B cell (primary cell): ENCODE data around the gene POLR1D. TPM values are rescaled to one million over a fixed set of nuclear protein-coding genes. Genes with fewer than 3 reads are reported as not detected.

Experiments
- ATAC-seq: fragments of 200-7000 bp; cut with Tn5 transposase; one replicate; pipeline ENCODE4 v1.10.0; 2021; ENCODE audit warnings: low read depth, mild to moderate bottlenecking, moderate number of reproducible peaks, moderate library complexity
- CTCF ChIA-PET: fragments of 350-600 bp; sonication (Branson Sonifier 250); formaldehyde crosslinking; loops from one replicate; lab custom pipeline; 2021; ENCODE audit warnings: antibody characterized with exemption, inconsistent platforms; lab: Charles Lee
- POLR2A ChIA-PET: fragments of 350-600 bp; sonication (Branson Sonifier 250); formaldehyde crosslinking; loops from one replicate; lab custom pipeline; 2021; ENCODE audit warnings: antibody characterized with exemption; lab: Charles Lee
- DNase-seq: peaks from one replicate; pipeline ENCODE4 v3.0.0; 2013
- H2AFZ ChIP-seq: 2 replicates; pipeline ENCODE4 v1.6.1; 2012; ENCODE audit warnings: mild to moderate bottlenecking, low read depth, low read length; ENCODE audit not compliant: insufficient read depth, poor library complexity, severe bottlenecking
- H3K27ac ChIP-seq, 2 donors: 1 replicate in 1 of 2; 2 replicates in 1 of 2; pipeline ENCODE4 v1.5.1; 2012 to 2013; ENCODE audit warnings: low read length in 2 of 2, mild to moderate bottlenecking in 2 of 2, moderate library complexity in 1 of 2
- H3K27me3 ChIP-seq, 4 experiments: fragments of 200-600 bp in 1 of 4; sonication (generic) in 1 of 4; replicated peaks in 1 of 4; 1 replicate in 2 of 4; 2 replicates in 2 of 4; pipeline versions ENCODE4 v1.6.1 to v1.7.0; 2013 to 2016; ENCODE audit warnings: low read length in 3 of 4, mild to moderate bottlenecking in 2 of 4, mixed read lengths in 1 of 4, moderate library complexity in 1 of 4; ENCODE audit not compliant: insufficient read depth in 4 of 4, control insufficient read depth in 3 of 4; ENCODE audit errors: control extremely low read depth in 1 of 4
- H3K36me3 ChIP-seq, 2 experiments: replicated peaks in 1 of 2; 1 replicate in 1 of 2; 2 replicates in 1 of 2; pipeline versions ENCODE4 v1.6.1 to v1.7.1; 2013; ENCODE audit warnings: low read length in 1 of 2; ENCODE audit not compliant: insufficient read depth in 2 of 2, control insufficient read depth in 1 of 2; ENCODE audit errors: control extremely low read depth in 1 of 2, extremely low read depth in 1 of 2
- H3K4me1 ChIP-seq, 2 donors: fragments of 200-600 bp in 1 of 2; sonication (generic) in 1 of 2; 1 replicate in 1 of 2; 2 replicates in 1 of 2; pipeline versions ENCODE4 v1.5.1 to v1.6.1; 2013 to 2017; ENCODE audit warnings: low read length in 2 of 2; ENCODE audit not compliant: control insufficient read depth in 2 of 2, insufficient read depth in 2 of 2
- H3K4me2 ChIP-seq: replicated peaks from 2 replicates; pipeline ENCODE3; 2012; ENCODE audit warnings: mild to moderate bottlenecking, low read depth, low read length; ENCODE audit not compliant: poor library complexity, severe bottlenecking
- H3K4me3 ChIP-seq, 5 experiments: fragments of 200-600 bp in 1 of 5; sonication (generic) in 1 of 5; 1 replicate in 3 of 5; 2 replicates in 2 of 5; pipeline versions ENCODE4 v1.5.1 to v1.7.0; 2011 to 2016; ENCODE audit warnings: low read length in 4 of 5, mild to moderate bottlenecking in 4 of 5, low read depth in 2 of 5, control low read depth in 1 of 5, moderate library complexity in 1 of 5; ENCODE audit not compliant: insufficient read depth in 1 of 5; ENCODE audit errors: control extremely low read depth in 1 of 5, extremely low read depth in 1 of 5
- H3K79me2 ChIP-seq: fragments of 200-600 bp; sonication (generic); one replicate; pipeline ENCODE4 v1.6.0; 2016; ENCODE audit warnings: low read length; ENCODE audit not compliant: control insufficient read depth, insufficient read depth
- H3K9ac ChIP-seq: fragments of 200-600 bp; sonication (generic); 2 replicates; pipeline ENCODE4 v1.6.1; 2017; ENCODE audit warnings: mild to moderate bottlenecking, low read length, moderate library complexity
- H3K9me3 ChIP-seq, 3 donors: one replicate each; pipeline versions ENCODE4 v1.6.1 to v1.7.1; 2013; ENCODE audit warnings: low read length in 2 of 3; ENCODE audit not compliant: control insufficient read depth in 2 of 3, insufficient read depth in 1 of 3; ENCODE audit errors: control extremely low read depth in 1 of 3
- H4K20me1 ChIP-seq: 2 replicates; pipeline ENCODE4 v1.6.0; 2012; ENCODE audit warnings: mild to moderate bottlenecking, low read length; ENCODE audit not compliant: insufficient read depth, control insufficient read depth, poor library complexity, severe bottlenecking
- H3K27ac Mint-ChIP-seq: one replicate; pipeline ENCODE4 v1.8.0; 2021; ENCODE audit warnings: mixed read lengths
- H3K27me3 Mint-ChIP-seq: one replicate; pipeline ENCODE4 v1.8.0; 2021; ENCODE audit warnings: mixed read lengths
- H3K4me1 Mint-ChIP-seq: one replicate; pipeline ENCODE4 v1.8.0; 2021; ENCODE audit warnings: mixed read lengths
- H3K4me3 Mint-ChIP-seq: one replicate; pipeline ENCODE4 v1.8.0; 2021; ENCODE audit warnings: mixed read lengths
- H3K9me3 Mint-ChIP-seq: one replicate; pipeline ENCODE4 v1.8.0; 2022; ENCODE audit warnings: mixed read lengths; ENCODE audit not compliant: insufficient read depth
- EZH2 ChIP-seq: IDR thresholded peaks from 2 replicates; pipeline ENCODE4 v1.6.1; 2012; ENCODE audit warnings: borderline replicate concordance, low read depth, mild to moderate bottlenecking, moderate library complexity, low read length; ENCODE audit not compliant: insufficient read depth, poor library complexity, severe bottlenecking
- WGBS: methylation state at CpG from one replicate; pipeline ENCODE4 v1.1.5; 2013; ENCODE audit warnings: missing lambda C conversion rate; ENCODE audit not compliant: insufficient coverage; 5-methylcytosine and 5-hydroxymethylcytosine counted together
- intact Hi-C: fragments of 100-400 bp; cut with micrococcal nuclease; formaldehyde crosslinking; loops from one replicate; pipeline ENCODE4 v1.10.0; 2022
- polyA plus RNA-seq: library from polyadenylated mRNA; depleted of rRNA; stranded (reverse); fragments of >200 nt; gene quantifications from 2 replicates; pipeline ENCODE4 v1.2.3, GENCODE V29; 2012
- total RNA-seq, 2 donors: library from RNA; stranded (reverse); fragments of 120-200 nt in 1 of 2; gene quantifications; 1 replicate in 1 of 2; 2 replicates in 1 of 2; pipeline versions ENCODE4 v1.2.3 to v1.2.4, GENCODE V29; 2013 to 2022
- TF ChIP-seq, protein P1 (sequence below): fragments of 200-600 bp; IDR thresholded peaks from one replicate; pipeline ENCODE4 v1.8.0; 2022; ENCODE audit warnings: antibody characterized with exemption, mild to moderate bottlenecking

Gene POLR1D
- total and polyA plus RNA-seq, 2 donors (not counting 1 experiment from before 2014, with no cell fraction given), result 130 to 144 TPM

DNA sequence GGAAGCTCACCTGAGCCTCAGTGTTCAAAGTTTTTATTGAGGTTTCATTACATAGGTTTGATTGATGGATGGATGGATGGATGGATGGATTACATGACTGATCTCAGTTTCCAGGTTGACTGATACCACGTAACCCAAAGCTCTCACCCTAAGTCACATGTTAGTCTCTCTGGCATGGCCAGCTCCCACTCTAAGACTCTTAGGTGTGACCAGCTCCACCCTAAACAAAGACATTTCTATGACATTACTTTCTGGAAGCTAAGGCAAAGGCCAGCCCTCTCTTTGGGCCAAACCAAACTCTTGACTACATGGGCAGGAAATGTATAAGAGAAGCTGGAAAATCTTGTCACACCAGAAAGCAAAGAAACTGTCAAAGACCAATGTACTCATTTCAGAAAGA, 28.6 kb downstream of the POLR1D start:
- TF ChIP-seq, protein P1, sequence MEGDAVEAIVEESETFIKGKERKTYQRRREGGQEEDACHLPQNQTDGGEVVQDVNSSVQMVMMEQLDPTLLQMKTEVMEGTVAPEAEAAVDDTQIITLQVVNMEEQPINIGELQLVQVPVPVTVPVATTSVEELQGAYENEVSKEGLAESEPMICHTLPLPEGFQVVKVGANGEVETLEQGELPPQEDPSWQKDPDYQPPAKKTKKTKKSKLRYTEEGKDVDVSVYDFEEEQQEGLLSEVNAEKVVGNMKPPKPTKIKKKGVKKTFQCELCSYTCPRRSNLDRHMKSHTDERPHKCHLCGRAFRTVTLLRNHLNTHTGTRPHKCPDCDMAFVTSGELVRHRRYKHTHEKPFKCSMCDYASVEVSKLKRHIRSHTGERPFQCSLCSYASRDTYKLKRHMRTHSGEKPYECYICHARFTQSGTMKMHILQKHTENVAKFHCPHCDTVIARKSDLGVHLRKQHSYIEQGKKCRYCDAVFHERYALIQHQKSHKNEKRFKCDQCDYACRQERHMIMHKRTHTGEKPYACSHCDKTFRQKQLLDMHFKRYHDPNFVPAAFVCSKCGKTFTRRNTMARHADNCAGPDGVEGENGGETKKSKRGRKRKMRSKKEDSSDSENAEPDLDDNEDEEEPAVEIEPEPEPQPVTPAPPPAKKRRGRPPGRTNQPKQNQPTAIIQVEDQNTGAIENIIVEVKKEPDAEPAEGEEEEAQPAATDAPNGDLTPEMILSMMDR, result no peak
- TF ChIP-seq EZH2, result no peak
- Mint-ChIP-seq H3K9me3 (peaks cover 7% of the 10 kb centered on the region), H3K27me3 (no peaks in the 10 kb centered on the region), H3K4me1 (peaks cover under 1% of the 10 kb centered on the region), H3K4me3 (no peak overlapping the region), H3K27ac (no peak overlapping the region)
- H3K4me2 ChIP-seq, result no peak overlapping the region
- no peak overlapping the region for H3K4me3 ChIP-seq
- intact Hi-C loops, result no loop called here
- WGBS, result no CpG with 5 or more reads among the region's 1 CpG
- ATAC-seq (no peak), DNase-seq (no peak)
- H3K4me1 ChIP-seq, result no peaks in the 10 kb centered on the region
- peaks cover 4 to 21% (median 9%) of the 10 kb centered on the region in 3 donors for H3K9me3 ChIP-seq
- H3K36me3 ChIP-seq, result peaks cover 11 to 36% of the 10 kb centered on the region in 2 experiments
- H3K9ac ChIP-seq, result no peak overlapping the region
- ChIA-PET CTCF (no interaction called here), POLR2A (no interaction called here)
- no peak overlapping the region for H2AFZ ChIP-seq
- peaks cover 15% of the 10 kb centered on the region for H3K79me2 ChIP-seq
- peaks cover 3% of the 10 kb centered on the region for H4K20me1 ChIP-seq
- H3K27me3 ChIP-seq, result no peaks in the 10 kb centered on the region
- H3K27ac ChIP-seq, result no peak overlapping the region

DNA sequence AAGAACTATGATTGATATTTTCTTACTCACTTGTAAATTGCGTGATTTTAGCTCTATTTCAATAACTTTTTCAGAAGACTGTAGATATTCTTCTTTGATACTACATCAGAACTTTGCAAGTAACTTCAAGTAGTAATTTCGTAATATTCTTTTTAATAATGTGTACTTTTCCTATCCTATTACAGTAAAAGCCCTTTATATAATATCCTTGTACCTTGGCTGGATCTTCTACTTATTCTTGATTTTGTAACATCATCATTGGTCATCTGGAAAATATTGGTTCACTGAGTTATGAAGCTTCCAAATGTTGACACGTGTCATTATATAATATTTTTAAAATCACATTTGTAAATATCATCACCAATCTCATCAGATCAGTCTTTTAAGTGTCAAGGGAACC, 32.4 kb downstream of the POLR1D start:
- CTCF ChIA-PET, result no interaction called here
- H3K4me3 ChIP-seq, result no peak overlapping the region
- peaks cover 4 to 15% (median 9%) of the 10 kb centered on the region in 3 donors for H3K9me3 ChIP-seq
- no peaks in the 10 kb centered on the region for H3K27me3 ChIP-seq
- ATAC-seq, result no peak
- Mint-ChIP-seq H3K9me3 (peaks cover 7% of the 10 kb centered on the region), H3K27me3 (no peaks in the 10 kb centered on the region), H3K4me1 (no peaks in the 10 kb centered on the region), H3K27ac (no peak overlapping the region), H3K4me3 (no peak overlapping the region)
- H4K20me1 ChIP-seq, result no peaks in the 10 kb centered on the region
- POLR2A ChIA-PET, result no interaction called here
- H2AFZ ChIP-seq, result no peak overlapping the region
- peaks cover 7% of the 10 kb centered on the region for H3K79me2 ChIP-seq
- no peak overlapping the region for H3K4me2 ChIP-seq
- WGBS, result no CpG with 5 or more reads among the region's 3 CpGs
- intact Hi-C loops, result no loop called here
- no peaks in the 10 kb centered on the region for H3K4me1 ChIP-seq
- TF ChIP-seq, protein P1, result no peak
- no peak for TF ChIP-seq EZH2
- no peak overlapping the region for H3K9ac ChIP-seq
- H3K27ac ChIP-seq, result no peak overlapping the region
- DNase-seq, result no peak
- H3K36me3 ChIP-seq, result peaks cover 9 to 25% of the 10 kb centered on the region in 2 experiments
